LNCaP clone FGC (cell line): ENCODE data around the gene PRB3.

Experiments used
- DNase-seq: peaks from one replicate; pipeline ENCODE4 v3.0.0-alpha.2; 2011; ENCODE audit warnings: low read depth
- H3K4me3 ChIP-seq: 2 replicates; pipeline ENCODE4 v1.5.1; 2011; ENCODE audit warnings: mild to moderate bottlenecking, low read depth, low read length, control low read depth
- TF ChIP-seq, protein P1 (sequence below): IDR thresholded peaks from 2 replicates; pipeline ENCODE4 v1.5.1; 2012; ENCODE audit warnings: mild to moderate bottlenecking; ENCODE audit not compliant: control insufficient read depth, insufficient read depth; ENCODE audit errors: extremely low read depth

Gene PRB3

DNA sequence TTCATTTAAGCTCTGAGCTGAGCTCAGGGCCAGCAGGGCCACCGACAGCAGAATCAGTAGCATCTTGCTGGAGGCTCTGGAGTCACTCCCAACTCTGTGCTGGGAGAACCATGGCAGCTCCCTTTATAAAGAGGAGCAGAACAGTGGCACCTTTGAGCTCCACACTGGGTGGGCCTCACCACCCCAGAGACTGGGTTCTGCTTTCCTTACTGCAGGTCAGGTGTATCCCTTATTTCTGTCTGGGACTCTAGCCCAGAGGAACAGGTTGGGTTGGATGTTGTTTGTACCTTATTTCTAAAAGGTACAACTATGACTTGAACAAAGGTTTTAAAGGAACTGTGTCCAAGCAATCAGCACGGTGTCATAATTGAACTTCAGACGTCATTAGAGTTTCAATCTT is at the start of gene PRB3:
TSS of gene PRB3 (minus strand) at position 101 of the 400 bp plus-strand sequence. CDS start at position 63, 38 bp downstream.
- TF ChIP-seq, protein P1, sequence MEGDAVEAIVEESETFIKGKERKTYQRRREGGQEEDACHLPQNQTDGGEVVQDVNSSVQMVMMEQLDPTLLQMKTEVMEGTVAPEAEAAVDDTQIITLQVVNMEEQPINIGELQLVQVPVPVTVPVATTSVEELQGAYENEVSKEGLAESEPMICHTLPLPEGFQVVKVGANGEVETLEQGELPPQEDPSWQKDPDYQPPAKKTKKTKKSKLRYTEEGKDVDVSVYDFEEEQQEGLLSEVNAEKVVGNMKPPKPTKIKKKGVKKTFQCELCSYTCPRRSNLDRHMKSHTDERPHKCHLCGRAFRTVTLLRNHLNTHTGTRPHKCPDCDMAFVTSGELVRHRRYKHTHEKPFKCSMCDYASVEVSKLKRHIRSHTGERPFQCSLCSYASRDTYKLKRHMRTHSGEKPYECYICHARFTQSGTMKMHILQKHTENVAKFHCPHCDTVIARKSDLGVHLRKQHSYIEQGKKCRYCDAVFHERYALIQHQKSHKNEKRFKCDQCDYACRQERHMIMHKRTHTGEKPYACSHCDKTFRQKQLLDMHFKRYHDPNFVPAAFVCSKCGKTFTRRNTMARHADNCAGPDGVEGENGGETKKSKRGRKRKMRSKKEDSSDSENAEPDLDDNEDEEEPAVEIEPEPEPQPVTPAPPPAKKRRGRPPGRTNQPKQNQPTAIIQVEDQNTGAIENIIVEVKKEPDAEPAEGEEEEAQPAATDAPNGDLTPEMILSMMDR = no peak
- no peak for DNase-seq

DNA sequence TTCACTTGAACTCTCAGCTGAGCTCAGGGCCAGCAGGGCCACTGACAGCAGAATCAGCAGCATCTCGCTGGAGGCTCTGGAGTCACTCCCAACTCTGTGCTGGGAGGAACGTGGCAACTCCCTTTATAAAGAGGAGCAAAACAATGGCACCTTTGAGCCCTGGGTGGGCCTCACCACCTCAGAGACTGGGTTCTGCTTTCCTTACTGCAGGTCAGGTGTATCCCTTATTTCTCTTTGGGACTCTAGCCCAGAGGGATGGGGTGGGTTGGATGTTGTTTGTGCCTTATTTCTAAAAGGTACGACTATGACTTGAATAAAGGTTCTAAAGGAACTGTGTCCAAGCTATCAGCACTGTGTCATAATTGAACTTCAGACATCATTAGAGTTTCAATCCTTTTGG is 40.8 kb upstream of the PRB3 start, which contains the start of gene PRB4:
TSS of gene PRB4 (minus strand) at position 101 of the 400 bp plus-strand sequence. CDS start at position 63, 38 bp downstream.
- no peak within 1 kb of the TSS for H3K4me3 ChIP-seq
- DNase-seq = no peak
- TF ChIP-seq, protein P1 = no peak

More for the DNA sequence above, at the start of gene PRB3:
- no peak within 1 kb of the TSS for H3K4me3 ChIP-seq

DNA sequence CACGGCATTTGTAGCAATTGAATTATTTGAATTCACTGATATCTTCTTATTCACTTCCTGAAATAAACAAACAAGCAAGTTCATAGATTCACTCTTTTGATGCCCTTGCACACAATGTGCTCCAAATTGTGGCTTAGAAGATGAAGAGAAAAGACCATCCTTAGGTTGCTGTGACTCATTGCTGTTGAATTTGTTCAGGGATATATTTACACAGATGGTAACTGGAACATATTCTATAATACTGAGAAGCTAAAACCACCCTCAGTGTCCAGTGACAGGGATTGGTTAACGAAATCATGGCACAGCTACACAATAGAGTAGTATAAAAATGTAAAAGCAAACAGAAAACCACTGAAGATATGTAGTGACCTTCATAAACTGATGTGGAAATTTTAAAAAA is 37.6 kb upstream of the PRB3 start:
- TF ChIP-seq, protein P1 = no peak
- no peak overlapping the region for H3K4me3 ChIP-seq
- DNase-seq = no peak

DNA sequence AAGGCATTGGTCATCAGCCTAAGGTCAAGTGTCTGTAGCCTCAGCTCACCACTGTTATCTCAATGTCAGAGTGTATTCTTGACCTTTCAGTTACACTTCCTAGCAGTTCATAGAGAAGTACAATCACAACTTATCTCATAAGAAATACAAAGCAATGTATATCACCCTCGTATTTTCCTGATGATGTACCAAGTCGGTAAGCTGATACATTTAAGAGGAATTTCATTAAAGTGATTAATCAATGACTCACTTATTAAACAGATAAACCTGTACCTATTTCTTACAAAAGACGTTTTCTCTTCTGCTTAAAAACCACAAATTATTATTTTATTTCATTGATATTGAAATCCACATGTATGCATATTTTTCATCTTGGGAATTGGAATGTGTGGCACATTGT is 3.9 kb upstream of the PRB3 start:
- no peak overlapping the region for H3K4me3 ChIP-seq
- no peak for DNase-seq
- TF ChIP-seq, protein P1 = no peak

DNA sequence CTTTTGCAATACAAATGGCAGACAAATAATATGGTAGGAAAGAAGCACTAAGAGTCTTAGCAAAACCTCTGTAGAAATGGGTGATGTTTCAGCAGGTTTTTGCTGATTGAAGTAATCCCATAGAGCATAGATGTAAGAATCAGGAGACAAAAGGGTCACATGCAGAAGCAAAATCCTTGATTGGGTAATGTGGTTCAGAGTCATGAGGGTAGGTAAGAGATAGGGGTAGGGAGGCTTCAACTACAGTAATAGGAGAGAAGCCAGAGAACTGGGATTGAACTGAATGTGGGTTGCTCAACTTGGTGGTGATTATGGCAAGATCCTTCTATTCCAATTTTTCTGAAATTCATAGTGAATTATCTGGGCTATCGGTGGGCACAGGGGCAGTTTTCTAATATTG is 5.0 kb downstream of the PRB3 start:
- TF ChIP-seq, protein P1 = no peak
- H3K4me3 ChIP-seq = no peak overlapping the region
- DNase-seq = no peak

DNA sequence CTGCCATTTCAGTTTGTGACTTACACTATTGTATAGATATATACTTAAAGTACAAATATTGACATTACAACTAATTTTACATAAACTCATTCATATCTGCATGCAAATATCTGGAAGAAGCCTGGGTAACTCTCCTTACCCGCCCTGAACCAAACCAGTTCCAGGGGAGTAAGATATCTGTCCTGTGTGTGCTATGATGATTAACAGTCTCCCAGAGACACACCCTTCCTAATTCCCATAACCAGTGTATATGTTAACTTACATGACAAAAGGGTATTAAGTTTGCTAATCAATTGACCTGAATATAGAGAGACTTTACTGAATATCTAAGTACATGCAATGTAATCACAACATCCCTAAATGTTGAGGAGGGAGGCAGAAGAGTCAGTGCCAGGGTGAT is 23.0 kb downstream of the PRB3 start:
- DNase-seq = no peak
- no peak overlapping the region for H3K4me3 ChIP-seq
- TF ChIP-seq, protein P1 = no peak

DNA sequence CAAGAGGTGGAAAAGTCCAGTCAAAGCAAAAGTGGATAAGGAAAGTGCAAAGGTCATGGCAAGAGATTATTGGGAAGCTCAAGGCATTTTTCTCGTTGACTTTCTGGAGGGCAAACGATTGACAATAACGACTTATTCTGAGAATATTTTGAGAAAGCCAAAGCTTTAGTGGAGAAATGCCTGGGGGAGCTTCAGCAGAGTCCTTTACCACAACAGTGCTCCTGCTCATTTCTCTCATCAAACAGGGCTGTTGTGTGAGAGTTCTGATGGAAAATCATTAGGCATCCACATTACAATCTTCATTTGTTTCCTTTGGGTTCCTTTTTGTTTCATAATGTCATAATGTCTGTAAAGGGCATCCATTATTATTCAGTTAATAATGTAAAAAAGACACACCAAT is 26.9 kb downstream of the PRB3 start:
- TF ChIP-seq, protein P1 = no peak
- H3K4me3 ChIP-seq = no peak overlapping the region
- DNase-seq = no peak
